CD4-positive, alpha-beta memory T cell (primary cell): ENCODE results near the gene BCL6B. TPM values are rescaled to one million over a fixed set of nuclear protein-coding genes. Genes with fewer than 3 reads are reported as not detected.

Source experiments
- CTCF ChIA-PET: fragments of 350-600 bp; sonication (Branson Sonifier 250); formaldehyde crosslinking; loops from one replicate; lab custom pipeline; 2021; ENCODE audit warnings: inconsistent platforms; ENCODE audit not compliant: partially characterized antibody; lab: Charles Lee
- POLR2A ChIA-PET: fragments of 350-600 bp; sonication (Branson Sonifier 250); formaldehyde crosslinking; loops from one replicate; lab custom pipeline; 2021; ENCODE audit not compliant: partially characterized antibody; lab: Charles Lee
- DNase-seq, 5 donors: peaks; one replicate each; pipeline versions ENCODE4 v3.0.0 to v3.0.0-alpha.2; 2020 to 2022; ENCODE audit warnings: mixed read lengths in 1 of 5
- H3K27ac ChIP-seq: one replicate; pipeline ENCODE4 v1.7.0; 2013; ENCODE audit warnings: low read depth, low read length
- H3K27me3 ChIP-seq: 2 replicates; pipeline ENCODE4 v1.7.0; 2013; ENCODE audit warnings: mild to moderate bottlenecking, low read length, moderate library complexity; ENCODE audit not compliant: insufficient read depth
- H3K36me3 ChIP-seq: 2 replicates; pipeline ENCODE4 v1.7.0; 2013; ENCODE audit warnings: mild to moderate bottlenecking, low read length, moderate library complexity; ENCODE audit not compliant: insufficient read depth
- H3K4me1 ChIP-seq: 2 replicates; pipeline ENCODE4 v1.7.0; 2013; ENCODE audit warnings: mild to moderate bottlenecking, low read length, moderate library complexity; ENCODE audit not compliant: insufficient read depth
- H3K4me3 ChIP-seq, 2 donors: one replicate each; pipeline ENCODE4 v1.7.0; 2013; ENCODE audit warnings: low read length in 2 of 2, mild to moderate bottlenecking in 1 of 2
- H3K9me3 ChIP-seq, 2 donors: one replicate each; pipeline ENCODE4 v1.7.0; 2013; ENCODE audit warnings: low read length in 2 of 2, control low read depth in 1 of 2; ENCODE audit not compliant: control insufficient read depth in 1 of 2
- H3K27ac Mint-ChIP-seq, 7 donors: one replicate each; pipeline ENCODE4 v1.8.0; 2020 to 2021; ENCODE audit warnings: mixed read lengths in 7 of 7, mild to moderate bottlenecking in 6 of 7, inconsistent platforms in 3 of 7, moderate library complexity in 3 of 7
- H3K27me3 Mint-ChIP-seq, 2 donors: one replicate each; pipeline ENCODE4 v1.8.0; 2020 to 2021; ENCODE audit warnings: mixed read lengths in 2 of 2
- H3K36me3 Mint-ChIP-seq, 2 donors: one replicate each; pipeline ENCODE4 v1.8.0; 2020 to 2021; ENCODE audit warnings: mixed read lengths in 2 of 2, inconsistent platforms in 1 of 2, mild to moderate bottlenecking in 1 of 2
- H3K4me1 Mint-ChIP-seq, 4 donors: one replicate each; pipeline ENCODE4 v1.8.0; 2020 to 2021; ENCODE audit warnings: mixed read lengths in 4 of 4, mild to moderate bottlenecking in 1 of 4
- H3K4me3 Mint-ChIP-seq, 8 donors: one replicate each; pipeline ENCODE4 v1.8.0; 2020 to 2021; ENCODE audit warnings: mixed read lengths in 8 of 8, mild to moderate bottlenecking in 7 of 8, moderate library complexity in 6 of 8, inconsistent platforms in 3 of 8
- H3K9me3 Mint-ChIP-seq, 8 donors: one replicate each; pipeline ENCODE4 v1.8.0; 2020 to 2021; ENCODE audit warnings: mixed read lengths in 8 of 8, mild to moderate bottlenecking in 5 of 8, inconsistent platforms in 3 of 8, moderate library complexity in 1 of 8
- intact Hi-C: fragments of 100-400 bp; cut with micrococcal nuclease; formaldehyde crosslinking; loops from one replicate; pipeline ENCODE4 v1.15.1; 2023
- polyA plus RNA-seq, 2 donors: library from polyadenylated mRNA; unstranded; fragments of 300-500 nt; fragmentation: Illumina TruSeq; gene quantifications; one replicate each; pipeline ENCODE4 v1.2.3, GENCODE V29; 2021
- total RNA-seq, 2 experiments: library from RNA; stranded (reverse); gene quantifications; one replicate each; pipeline ENCODE4 v1.2.3, GENCODE V29; 2021

Gene BCL6B
- total and polyA plus RNA-seq, 4 experiments from 2014 or later = not detected

DNA sequence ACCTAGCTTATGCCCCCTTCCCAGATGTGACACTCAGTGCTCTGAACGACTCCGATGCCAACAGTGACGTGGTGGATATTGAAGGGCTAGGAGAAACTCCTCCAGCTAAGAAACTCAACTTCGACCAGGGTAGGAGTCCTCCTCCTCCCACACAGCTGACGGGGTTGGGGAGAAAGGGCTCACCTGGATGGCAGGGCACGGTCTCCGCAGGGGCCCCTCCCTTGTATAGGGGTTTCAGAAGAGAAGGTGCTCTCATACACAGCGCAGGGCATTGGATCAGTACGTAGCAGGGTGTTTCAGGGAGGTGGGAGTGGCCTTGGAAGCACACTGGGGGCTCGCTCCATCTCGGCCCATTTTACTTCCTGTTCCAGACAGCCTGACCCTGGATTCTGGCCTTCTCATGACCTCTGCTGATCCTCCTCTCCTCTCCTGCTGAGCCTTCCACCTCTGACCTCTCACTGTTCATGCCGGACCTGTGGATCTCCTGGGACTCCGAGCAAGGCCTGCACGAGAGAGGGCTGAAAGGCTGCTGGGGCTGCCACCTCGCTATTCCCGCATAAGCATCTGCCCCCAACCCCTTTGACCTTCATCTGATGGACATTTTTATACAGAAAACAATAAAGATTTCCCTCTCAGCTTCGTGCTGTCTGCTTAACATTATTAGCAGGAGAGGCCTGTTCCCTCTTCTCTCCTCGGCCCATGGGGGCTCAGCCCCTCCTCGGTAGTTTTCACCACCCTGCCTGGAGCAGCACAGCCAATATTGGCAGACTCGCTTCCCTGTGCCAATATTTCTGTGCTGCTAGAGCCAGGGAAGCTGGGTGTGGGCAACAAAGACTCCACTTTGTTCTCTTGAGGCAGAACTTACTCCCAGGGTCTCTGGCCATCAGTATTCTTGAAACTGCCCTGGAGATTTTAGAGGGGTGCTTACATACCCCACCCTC, 5.7 kb upstream of the BCL6B start:
- H3K4me1 ChIP-seq = peaks cover 53% of the 10 kb centered on the region

DNA sequence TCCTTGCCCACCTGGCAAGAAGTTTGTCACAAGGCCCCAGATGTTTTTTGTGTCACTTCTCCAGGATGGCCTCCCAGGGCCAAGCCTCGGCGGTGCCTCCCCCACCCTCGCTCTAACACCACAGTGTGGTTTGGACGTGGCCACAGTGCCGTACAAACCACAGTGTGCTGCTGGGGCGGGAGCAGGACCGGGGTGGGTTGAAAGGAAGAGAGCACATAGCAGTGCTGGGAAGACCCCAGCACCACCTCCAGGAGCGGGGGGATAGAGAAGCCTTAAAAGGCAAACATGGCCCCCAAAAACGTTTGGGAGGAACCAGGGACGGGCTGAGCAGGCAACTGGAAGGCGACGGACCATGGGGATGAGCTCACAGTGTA, 5.0 kb upstream of the BCL6B start:
- Histone ChIP-seq H3K4me3 (no peak overlapping the region), H3K27me3 (no peaks in the 10 kb centered on the region), H3K27ac (no peak overlapping the region), H3K4me1 (peaks cover 60% of the 10 kb centered on the region), H3K36me3 (peaks cover 8% of the 10 kb centered on the region), H3K9me3 (no peaks in the 10 kb centered on the region)
- Mint-ChIP-seq H3K4me3 (peak overlapping the region in 4 of 8 donors; percentile 5 to 71 (median 33)), H3K36me3 (peaks cover 9 to 30% of the 10 kb centered on the region in 2 donors), H3K27me3 (no peaks in the 10 kb centered on the region), H3K9me3 (no peaks in the 10 kb centered on the region), H3K4me1 (peaks cover 33 to 85% (median 52%) of the 10 kb centered on the region in 4 donors), H3K27ac (peak overlapping the region in 6 of 7 donors; percentile 48 to 98 (median 68))
- CTCF ChIA-PET = interaction anchor here (1.1 to 6.8 kb wide), 2 partner anchors 13 to 104 kb away, joined by 5 to 64 read pairs; no protein-coding TSS in a partner anchor
- intact Hi-C loops = loop anchor here (2.0 to 10.0 kb wide), 2 partner anchors 17 to 1433 kb away; partner anchors contain the start of gene NLRP1
- peak in 1 of 5 donors; percentile 45 for DNase-seq
- POLR2A ChIA-PET = no interaction called here

More for the DNA sequence above, 5.7 kb upstream of the BCL6B start:
- Mint-ChIP-seq H3K27me3 (no peaks in the 10 kb centered on the region), H3K4me1 (peaks cover 30 to 86% (median 50%) of the 10 kb centered on the region in 4 donors), H3K4me3 (peak overlapping the region in 7 of 8 donors; percentile 3 to 71 (median 18)), H3K9me3 (no peaks in the 10 kb centered on the region), H3K27ac (peak overlapping the region; percentile 52 to 98 (median 97)), H3K36me3 (peaks cover 9 to 32% of the 10 kb centered on the region in 2 donors)
- no peaks in the 10 kb centered on the region for H3K27me3 ChIP-seq
- peak overlapping the region; percentile 96 for H3K27ac ChIP-seq
- intact Hi-C loops = loop anchor here (2.0 to 10.0 kb wide), 2 partner anchors 18 to 1432 kb away; partner anchors contain the start of gene NLRP1
- POLR2A ChIA-PET = interaction anchor here (1.0 to 3.0 kb wide), 3 partner anchors 7 to 18 kb away, joined by 5 to 37 read pairs (median 16); partner anchors contain the start of genes BCL6B and SLC16A13
- no peak for DNase-seq
- H3K9me3 ChIP-seq = no peaks in the 10 kb centered on the region
- CTCF ChIA-PET = interaction anchor here (1.1 to 6.8 kb wide), 5 partner anchors 13 to 103 kb away, joined by 3 to 64 read pairs (median 5); no protein-coding TSS in a partner anchor
- peaks cover 8% of the 10 kb centered on the region for H3K36me3 ChIP-seq
- no peak overlapping the region for H3K4me3 ChIP-seq

DNA sequence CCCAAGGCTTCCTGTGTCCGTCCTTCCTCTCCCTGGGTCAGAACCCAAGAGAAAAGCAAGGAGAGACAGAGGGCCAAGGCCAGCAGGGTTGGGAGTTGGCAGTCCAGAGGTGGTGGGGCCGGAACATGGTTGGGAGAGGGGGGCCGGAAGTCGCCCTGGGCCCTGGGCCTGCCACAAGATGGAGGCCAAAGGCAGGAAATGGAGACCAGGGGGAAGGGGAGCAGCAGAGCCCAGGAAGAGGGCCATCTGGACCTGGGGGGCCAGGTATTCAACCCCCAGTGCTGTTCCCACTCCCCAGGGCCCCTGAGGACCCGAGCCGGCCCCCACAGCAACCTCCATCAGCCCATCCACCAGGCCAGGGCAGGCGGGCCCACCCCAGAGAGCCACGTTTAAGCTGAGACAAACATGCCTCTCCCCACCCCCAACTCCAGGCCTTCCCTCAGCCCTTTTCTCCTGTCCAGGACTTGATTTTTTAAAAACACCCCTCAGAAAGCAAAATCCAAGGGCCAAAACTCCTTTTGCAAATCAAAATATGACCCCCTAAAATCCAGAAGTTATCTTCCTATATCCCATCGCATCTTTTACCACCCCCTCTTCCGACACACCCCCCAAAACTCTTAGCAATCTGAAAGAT, 4.4 kb upstream of the BCL6B start:
- peaks cover 0 to 3% of the 10 kb centered on the region in 2 donors for H3K27me3 Mint-ChIP-seq
- peaks cover 61% of the 10 kb centered on the region for H3K4me1 ChIP-seq
- DNase-seq = no peak
- ChIA-PET POLR2A (interaction anchor here (1.7 kb wide), 1 partner anchor 14 kb away, joined by 4 read pairs; no protein-coding TSS in a partner anchor), CTCF (interaction anchor here (0.7 to 6.8 kb wide), 3 partner anchors 14 to 108 kb away, joined by 4 to 64 read pairs (median 5); no protein-coding TSS in a partner anchor)
- peak overlapping the region in 3 of 8 donors; percentile 0 to 71 (median 29) for H3K4me3 Mint-ChIP-seq
- no peaks in the 10 kb centered on the region for H3K27me3 ChIP-seq
- no peaks in the 10 kb centered on the region for H3K9me3 ChIP-seq
- no peaks in the 10 kb centered on the region for H3K9me3 Mint-ChIP-seq
- H3K4me3 ChIP-seq = no peak overlapping the region
- H3K36me3 ChIP-seq = peaks cover 8% of the 10 kb centered on the region
- intact Hi-C loops = loop anchor here (10.0 kb wide), 1 partner anchor 1434 kb away; the partner anchor contains the start of gene NLRP1
- H3K36me3 Mint-ChIP-seq = peaks cover 7 to 24% of the 10 kb centered on the region in 2 donors
- peaks cover 36 to 85% (median 55%) of the 10 kb centered on the region in 4 donors for H3K4me1 Mint-ChIP-seq
- H3K27ac ChIP-seq = no peak overlapping the region
- peak overlapping the region in 2 of 7 donors; percentile 29 to 83 for H3K27ac Mint-ChIP-seq

DNA sequence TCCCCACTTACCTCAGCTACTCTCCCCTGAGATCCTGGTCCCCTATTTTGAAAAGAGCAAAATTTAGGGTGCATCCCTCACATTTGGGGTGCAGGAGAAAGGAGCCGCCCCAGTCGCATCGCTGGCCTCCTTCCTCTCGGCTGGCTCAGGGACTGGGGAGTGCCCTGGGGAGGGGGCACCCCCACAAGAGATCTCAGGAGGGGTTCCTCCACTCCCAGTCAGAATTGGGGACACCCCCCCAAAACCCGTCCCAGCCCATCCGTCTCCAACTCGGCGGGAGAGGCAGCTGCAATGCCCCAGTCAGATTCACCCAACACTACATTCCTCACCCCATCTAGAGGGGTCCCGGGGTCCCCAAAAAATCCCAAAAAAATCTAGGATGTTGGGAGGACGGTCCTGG, 3.5 kb upstream of the BCL6B start:
- Histone ChIP-seq H3K4me3 (no peak overlapping the region), H3K27ac (no peak overlapping the region), H3K4me1 (peaks cover 61% of the 10 kb centered on the region), H3K9me3 (no peaks in the 10 kb centered on the region), H3K36me3 (peaks cover 8% of the 10 kb centered on the region), H3K27me3 (no peaks in the 10 kb centered on the region)
- Mint-ChIP-seq H3K4me1 (peaks cover 32 to 85% (median 52%) of the 10 kb centered on the region in 4 donors), H3K4me3 (no peak overlapping the region), H3K36me3 (peaks cover 6 to 16% of the 10 kb centered on the region in 2 donors), H3K27me3 (peaks cover 0 to 3% of the 10 kb centered on the region in 2 donors), H3K27ac (peak overlapping the region in 1 of 7 donors; percentile 8), H3K9me3 (no peaks in the 10 kb centered on the region)
- POLR2A ChIA-PET = interaction anchor here (0.7 to 1.7 kb wide), 2 partner anchors 15 to 16 kb away, joined by 3 to 4 read pairs; partner anchors contain the start of gene SLC16A13
- CTCF ChIA-PET = interaction anchor here (0.6 to 6.8 kb wide), 3 partner anchors 13 to 109 kb away, joined by 3 to 64 read pairs (median 4); no protein-coding TSS in a partner anchor
- no peak for DNase-seq
- intact Hi-C loops = loop anchor here (10.0 kb wide), 1 partner anchor 1435 kb away; the partner anchor contains the start of gene NLRP1

GRCh38 chr17:7019839-7020519, 2.9 kb upstream of the BCL6B start:
- H3K4me3 Mint-ChIP-seq = peak overlapping the region in 1 of 8 donors; percentile 48
- POLR2A ChIA-PET = interaction anchor here (0.7 to 2.5 kb wide), 5 partner anchors 8 to 109 kb away, joined by 3 to 18 read pairs (median 4); partner anchors contain the start of genes RNASEK and SLC16A13
- H3K4me1 ChIP-seq = peaks cover 61% of the 10 kb centered on the region
- H3K36me3 ChIP-seq = peaks cover 8% of the 10 kb centered on the region
- no peaks in the 10 kb centered on the region for H3K9me3 Mint-ChIP-seq
- no peak overlapping the region for H3K4me3 ChIP-seq
- peaks cover 0 to 3% of the 10 kb centered on the region in 2 donors for H3K27me3 Mint-ChIP-seq
- intact Hi-C loops = loop anchor here (10.0 kb wide), 1 partner anchor 1435 kb away; the partner anchor contains the start of gene NLRP1
- H3K27ac Mint-ChIP-seq = peak overlapping the region in 3 of 7 donors; percentile 23 to 89 (median 36)
- CTCF ChIA-PET = interaction anchor here (0.6 to 6.8 kb wide), 7 partner anchors 8 to 110 kb away, joined by 3 to 64 read pairs (median 20); partner anchors contain the start of genes RNASEK, SLC16A11 and SLC16A13
- H3K4me1 Mint-ChIP-seq = peaks cover 31 to 82% (median 51%) of the 10 kb centered on the region in 4 donors
- no peak for DNase-seq
- H3K27ac ChIP-seq = no peak overlapping the region
- H3K27me3 ChIP-seq = no peaks in the 10 kb centered on the region
- peaks cover 6 to 14% of the 10 kb centered on the region in 2 donors for H3K36me3 Mint-ChIP-seq
- H3K9me3 ChIP-seq = no peaks in the 10 kb centered on the region
